Astrocyte (in vitro differentiated cells and primary cell): ENCODE data around the gene IGSF10. TPM values are rescaled to one million over a fixed set of nuclear protein-coding genes. Genes with fewer than 3 reads are reported as not detected.

Experiments used
- DNase-seq: peaks from one replicate; pipeline ENCODE4 v3.0.0-alpha.2; 2010; ENCODE audit warnings: low read depth
- FAIRE-seq: peaks from 2 replicates; lab custom pipeline; 2011; peaks lifted over from hg19 to GRCh38; lab: Jason Lieb, UNC
- H2AFZ ChIP-seq: 2 replicates; pipeline ENCODE4 v1.6.0; 2012; ENCODE audit warnings: low read depth, low read length, inconsistent platforms
- H3K27ac ChIP-seq: 2 replicates; pipeline ENCODE4 v1.5.1; 2011; ENCODE audit warnings: low read depth, low read length, inconsistent platforms
- H3K27me3 ChIP-seq: 2 replicates; pipeline ENCODE4 v1.6.0; 2011; ENCODE audit warnings: low read length, inconsistent platforms; ENCODE audit not compliant: insufficient read depth
- H3K36me3 ChIP-seq: 2 replicates; pipeline ENCODE4 v1.5.1; 2011; ENCODE audit warnings: low read length, inconsistent platforms; ENCODE audit not compliant: insufficient read depth
- H3K4me1 ChIP-seq: 2 replicates; pipeline ENCODE4 v1.5.1; 2011; ENCODE audit warnings: low read length, inconsistent platforms; ENCODE audit not compliant: insufficient read depth
- H3K4me2 ChIP-seq: 2 replicates; pipeline ENCODE4 v1.6.0; 2012; ENCODE audit warnings: low read length, inconsistent platforms
- H3K4me3 ChIP-seq: 2 replicates; pipeline ENCODE4 v1.5.1; 2011; ENCODE audit warnings: low read depth, mild to moderate bottlenecking, low read length, inconsistent platforms; ENCODE audit not compliant: insufficient read depth
- H3K79me2 ChIP-seq: 2 replicates; pipeline ENCODE4 v1.6.0; 2012; ENCODE audit warnings: mild to moderate bottlenecking, low read length, inconsistent platforms; ENCODE audit not compliant: insufficient read depth
- H3K9ac ChIP-seq: 2 replicates; pipeline ENCODE4 v1.6.0; 2012; ENCODE audit warnings: mild to moderate bottlenecking, low read length, inconsistent platforms
- H3K9me3 ChIP-seq: 2 replicates; pipeline ENCODE4 v1.5.1; 2012; ENCODE audit warnings: low read depth, mild to moderate bottlenecking, low read length, inconsistent platforms; ENCODE audit not compliant: insufficient read depth
- H4K20me1 ChIP-seq: 2 replicates; pipeline ENCODE4 v1.6.0; 2012; ENCODE audit warnings: low read length, inconsistent platforms; ENCODE audit not compliant: insufficient read depth
- H3K27ac Mint-ChIP-seq: one replicate; pipeline ENCODE4 v1.8.0; 2021; ENCODE audit warnings: mild to moderate bottlenecking, mixed read lengths; ENCODE audit not compliant: unreplicated experiment
- H3K27me3 Mint-ChIP-seq: one replicate; pipeline ENCODE4 v1.8.0; 2021; ENCODE audit warnings: low read depth, mixed read lengths; ENCODE audit not compliant: unreplicated experiment
- H3K36me3 Mint-ChIP-seq: one replicate; pipeline ENCODE4 v1.8.0; 2021; ENCODE audit warnings: low read depth, mixed read lengths; ENCODE audit not compliant: unreplicated experiment
- H3K4me1 Mint-ChIP-seq: one replicate; pipeline ENCODE4 v1.8.0; 2021; ENCODE audit warnings: low read depth, mixed read lengths; ENCODE audit not compliant: unreplicated experiment
- H3K4me3 Mint-ChIP-seq: one replicate; pipeline ENCODE4 v1.8.0; 2021; ENCODE audit warnings: mild to moderate bottlenecking, moderate library complexity, mixed read lengths; ENCODE audit not compliant: unreplicated experiment
- H3K9me3 Mint-ChIP-seq: one replicate; pipeline ENCODE4 v1.8.0; 2021; ENCODE audit warnings: mild to moderate bottlenecking, mixed read lengths; ENCODE audit not compliant: unreplicated experiment
- EZH2 ChIP-seq: IDR thresholded peaks from 2 replicates; pipeline ENCODE4 v1.6.1; 2012; ENCODE audit warnings: mild to moderate bottlenecking, low read length, inconsistent platforms; ENCODE audit not compliant: insufficient read depth
- total RNA-seq: library from RNA; stranded (reverse); gene quantifications from 2 replicates; pipeline ENCODE4 v1.2.1, GENCODE V29; 2021
- TF ChIP-seq, protein P1 (sequence below): IDR thresholded peaks from 2 replicates; pipeline ENCODE4 v1.5.1; 2011; ENCODE audit warnings: low read depth, mild to moderate bottlenecking, inconsistent platforms, low read length, moderate library complexity; ENCODE audit not compliant: insufficient read depth

The IGSF10 gene
- total RNA-seq, 1 donor from 2014 or later: 0.84 TPM

GRCh38 chr3:151426341-151426657 is 34.6 kb downstream of the IGSF10 start:
- Mint-ChIP-seq H3K4me1 (peaks cover 16% of the 10 kb centered on the region), H3K27ac (no peak overlapping the region), H3K4me3 (no peak overlapping the region), H3K27me3 (no peaks in the 10 kb centered on the region), H3K36me3 (peaks cover 2% of the 10 kb centered on the region), H3K9me3 (no peaks in the 10 kb centered on the region)
- H4K20me1 ChIP-seq: no peaks in the 10 kb centered on the region
- H3K79me2 ChIP-seq: no peaks in the 10 kb centered on the region
- FAIRE-seq (no peak), DNase-seq (no peak)
- peaks cover 11% of the 10 kb centered on the region for H3K4me1 ChIP-seq
- H3K4me3 ChIP-seq: no peak overlapping the region
- no peak overlapping the region for H3K27ac ChIP-seq
- no peak overlapping the region for H3K4me2 ChIP-seq
- H3K9me3 ChIP-seq: no peaks in the 10 kb centered on the region
- no peak for TF ChIP-seq EZH2
- TF ChIP-seq, protein P1, sequence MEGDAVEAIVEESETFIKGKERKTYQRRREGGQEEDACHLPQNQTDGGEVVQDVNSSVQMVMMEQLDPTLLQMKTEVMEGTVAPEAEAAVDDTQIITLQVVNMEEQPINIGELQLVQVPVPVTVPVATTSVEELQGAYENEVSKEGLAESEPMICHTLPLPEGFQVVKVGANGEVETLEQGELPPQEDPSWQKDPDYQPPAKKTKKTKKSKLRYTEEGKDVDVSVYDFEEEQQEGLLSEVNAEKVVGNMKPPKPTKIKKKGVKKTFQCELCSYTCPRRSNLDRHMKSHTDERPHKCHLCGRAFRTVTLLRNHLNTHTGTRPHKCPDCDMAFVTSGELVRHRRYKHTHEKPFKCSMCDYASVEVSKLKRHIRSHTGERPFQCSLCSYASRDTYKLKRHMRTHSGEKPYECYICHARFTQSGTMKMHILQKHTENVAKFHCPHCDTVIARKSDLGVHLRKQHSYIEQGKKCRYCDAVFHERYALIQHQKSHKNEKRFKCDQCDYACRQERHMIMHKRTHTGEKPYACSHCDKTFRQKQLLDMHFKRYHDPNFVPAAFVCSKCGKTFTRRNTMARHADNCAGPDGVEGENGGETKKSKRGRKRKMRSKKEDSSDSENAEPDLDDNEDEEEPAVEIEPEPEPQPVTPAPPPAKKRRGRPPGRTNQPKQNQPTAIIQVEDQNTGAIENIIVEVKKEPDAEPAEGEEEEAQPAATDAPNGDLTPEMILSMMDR: no peak
- no peak overlapping the region for H2AFZ ChIP-seq
- H3K9ac ChIP-seq: no peak overlapping the region
- no peaks in the 10 kb centered on the region for H3K36me3 ChIP-seq
- H3K27me3 ChIP-seq: no peaks in the 10 kb centered on the region

GRCh38 chr3:151425627-151426340 is 35.1 kb downstream of the IGSF10 start:
- Histone ChIP-seq H3K79me2 (no peaks in the 10 kb centered on the region), H3K36me3 (no peaks in the 10 kb centered on the region), H3K4me3 (no peak overlapping the region), H3K9me3 (no peaks in the 10 kb centered on the region), H4K20me1 (no peaks in the 10 kb centered on the region), H3K27ac (no peak overlapping the region), H3K9ac (no peak overlapping the region), H3K4me1 (peaks cover 11% of the 10 kb centered on the region), H3K4me2 (no peak overlapping the region), H3K27me3 (no peaks in the 10 kb centered on the region), H2AFZ (no peak overlapping the region)
- Mint-ChIP-seq H3K36me3 (peaks cover under 1% of the 10 kb centered on the region), H3K27ac (no peak overlapping the region), H3K4me3 (no peak overlapping the region), H3K27me3 (no peaks in the 10 kb centered on the region), H3K4me1 (peaks cover 13% of the 10 kb centered on the region), H3K9me3 (no peaks in the 10 kb centered on the region)
- DNase-seq (peak; percentile 41), FAIRE-seq (no peak)
- no peak for TF ChIP-seq EZH2
- TF ChIP-seq, protein P1: peak; percentile 29

DNA sequence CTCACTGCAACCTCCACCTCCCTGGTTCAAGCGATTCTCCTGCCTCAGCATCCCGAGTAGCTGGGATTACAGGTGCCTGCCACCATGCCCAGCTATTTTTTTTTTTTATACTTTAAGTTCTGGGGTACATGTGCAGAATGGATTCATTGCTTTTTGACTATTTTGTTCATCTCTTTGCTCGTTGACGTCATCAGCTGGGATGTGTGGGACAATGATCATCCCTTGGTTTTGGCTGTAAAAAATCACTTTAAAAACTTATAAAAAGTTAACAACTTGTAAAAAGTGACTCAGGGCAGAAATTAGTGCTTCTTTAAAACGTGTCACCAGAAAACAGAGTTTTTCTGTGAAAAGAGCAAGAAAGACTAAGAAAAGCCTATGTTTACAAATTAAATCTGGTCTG is 37.8 kb downstream of the IGSF10 start:
- Histone ChIP-seq H3K9ac (no peak overlapping the region), H3K79me2 (no peaks in the 10 kb centered on the region), H2AFZ (no peak overlapping the region), H3K27me3 (no peaks in the 10 kb centered on the region), H3K4me3 (no peak overlapping the region), H3K9me3 (no peaks in the 10 kb centered on the region), H3K4me2 (no peak overlapping the region), H3K36me3 (no peaks in the 10 kb centered on the region), H3K4me1 (peaks cover 11% of the 10 kb centered on the region), H4K20me1 (no peaks in the 10 kb centered on the region), H3K27ac (no peak overlapping the region)
- Mint-ChIP-seq H3K27ac (no peak overlapping the region), H3K4me1 (peaks cover 12% of the 10 kb centered on the region), H3K9me3 (no peaks in the 10 kb centered on the region), H3K27me3 (no peaks in the 10 kb centered on the region), H3K36me3 (peaks cover 10% of the 10 kb centered on the region), H3K4me3 (no peak overlapping the region)
- DNase-seq: no peak
- no peak for FAIRE-seq
- TF ChIP-seq, protein P1: no peak
- no peak for TF ChIP-seq EZH2
